AG04449 (cell line): ENCODE results near the gene UBQLN4.

Source experiments
- CTCF ChIA-PET: fragments of 350-600 bp; formaldehyde crosslinking; extraction: SDS; loops from one replicate; lab custom pipeline; 2021; ENCODE audit warnings: antibody characterized with exemption; lab: Yijun Ruan, JAX
- POLR2A ChIA-PET: fragments of 400-600, 350-600 bp; formaldehyde crosslinking; extraction: SDS; loops from one replicate; lab custom pipeline; 2020; ENCODE audit warnings: antibody characterized with exemption, inconsistent platforms; lab: Yijun Ruan, JAX
- DNase-seq: peaks from one replicate; pipeline ENCODE4 v3.0.0-alpha.2; 2010; ENCODE audit warnings: low read depth, low spot score
- H3K4me3 ChIP-seq: 2 replicates; pipeline ENCODE4 v1.5.1; 2011; ENCODE audit warnings: low read depth, mild to moderate bottlenecking, control low read depth, low read length
- TF ChIP-seq, protein P1 (sequence below): IDR thresholded peaks from one replicate; pipeline ENCODE4 v1.5.1; 2011; ENCODE audit warnings: mild to moderate bottlenecking, moderate library complexity, low read length, control low read depth, inconsistent platforms; ENCODE audit not compliant: insufficient read depth; ENCODE audit errors: missing control alignments

UBQLN4 gene

DNA sequence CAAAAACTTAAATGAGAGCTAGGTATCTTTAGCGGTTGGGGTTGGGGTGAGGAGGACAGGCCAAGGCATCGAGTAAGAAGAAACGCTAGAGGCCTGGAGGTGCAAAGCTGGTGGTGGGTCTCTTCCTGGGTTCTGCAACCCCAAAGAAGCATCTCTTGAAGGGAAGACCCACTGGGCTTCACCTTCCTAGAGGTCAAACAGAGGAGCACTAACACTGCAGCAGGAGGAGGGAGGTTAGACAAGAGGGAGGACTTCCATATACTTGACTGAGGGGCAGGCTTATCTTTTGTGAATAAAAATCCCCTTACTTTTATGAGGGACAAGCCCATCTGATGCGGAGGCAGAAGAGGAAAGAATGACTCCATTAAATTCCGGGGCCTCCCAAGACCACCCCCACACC lies 26.2 kb upstream of the UBQLN4 start:
- peak overlapping the region; percentile 80 for H3K4me3 ChIP-seq
- POLR2A ChIA-PET, result interaction anchor here (0.6 kb wide), 1 partner anchor 17 kb away, joined by 3 read pairs; no protein-coding TSS in a partner anchor
- DNase-seq, result no peak
- TF ChIP-seq, protein P1, sequence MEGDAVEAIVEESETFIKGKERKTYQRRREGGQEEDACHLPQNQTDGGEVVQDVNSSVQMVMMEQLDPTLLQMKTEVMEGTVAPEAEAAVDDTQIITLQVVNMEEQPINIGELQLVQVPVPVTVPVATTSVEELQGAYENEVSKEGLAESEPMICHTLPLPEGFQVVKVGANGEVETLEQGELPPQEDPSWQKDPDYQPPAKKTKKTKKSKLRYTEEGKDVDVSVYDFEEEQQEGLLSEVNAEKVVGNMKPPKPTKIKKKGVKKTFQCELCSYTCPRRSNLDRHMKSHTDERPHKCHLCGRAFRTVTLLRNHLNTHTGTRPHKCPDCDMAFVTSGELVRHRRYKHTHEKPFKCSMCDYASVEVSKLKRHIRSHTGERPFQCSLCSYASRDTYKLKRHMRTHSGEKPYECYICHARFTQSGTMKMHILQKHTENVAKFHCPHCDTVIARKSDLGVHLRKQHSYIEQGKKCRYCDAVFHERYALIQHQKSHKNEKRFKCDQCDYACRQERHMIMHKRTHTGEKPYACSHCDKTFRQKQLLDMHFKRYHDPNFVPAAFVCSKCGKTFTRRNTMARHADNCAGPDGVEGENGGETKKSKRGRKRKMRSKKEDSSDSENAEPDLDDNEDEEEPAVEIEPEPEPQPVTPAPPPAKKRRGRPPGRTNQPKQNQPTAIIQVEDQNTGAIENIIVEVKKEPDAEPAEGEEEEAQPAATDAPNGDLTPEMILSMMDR, result no peak
- CTCF ChIA-PET, result interaction anchor here (0.9 to 3.4 kb wide), 3 partner anchors 13 to 49 kb away, joined by 3 to 17 read pairs (median 6); no protein-coding TSS in a partner anchor

DNA sequence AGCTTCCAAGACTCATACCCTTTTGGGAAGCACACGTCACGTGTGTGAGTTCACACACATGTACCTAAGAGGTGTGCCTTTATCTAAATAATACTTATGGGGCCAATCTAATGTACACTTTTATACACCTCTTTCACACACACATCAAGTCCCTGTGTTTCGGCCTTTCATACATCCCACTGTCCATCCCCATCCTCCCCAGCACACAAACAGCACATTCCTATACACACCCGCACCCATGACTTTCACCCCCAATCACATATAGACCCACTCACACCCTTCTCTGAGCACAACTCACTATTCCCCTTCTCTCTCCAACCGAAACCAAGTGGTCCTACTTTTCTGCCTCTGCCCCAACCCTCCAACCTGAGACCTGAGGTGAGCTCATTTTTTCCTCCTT lies 25.1 kb upstream of the UBQLN4 start:
- H3K4me3 ChIP-seq, result peak overlapping the region; percentile 20; the same call in 1 of the 2 replicates
- DNase-seq, result no peak
- TF ChIP-seq, protein P1, result no peak
- ChIA-PET POLR2A (no interaction called here), CTCF (interaction anchor here (0.9 to 3.4 kb wide), 6 partner anchors 11 to 50 kb away, joined by 3 to 17 read pairs (median 4); no protein-coding TSS in a partner anchor)

GRCh38 chr1:156077430-156077760 lies 23.8 kb upstream of the UBQLN4 start:
- no peak overlapping the region for H3K4me3 ChIP-seq
- CTCF ChIA-PET, result interaction anchor here (3.4 kb wide), 1 partner anchor 10 kb away, joined by 17 read pairs; no protein-coding TSS in a partner anchor
- POLR2A ChIA-PET, result no interaction called here
- DNase-seq, result no peak
- TF ChIP-seq, protein P1, result no peak

- ChIA-PET POLR2A (no interaction called here), CTCF (interaction anchor here (2.9 to 4.3 kb wide), 2 partner anchors 10 to 20 kb away, joined by 20 to 24 read pairs; no protein-coding TSS in a partner anchor)
- TF ChIP-seq, protein P1, result no peak
- H3K4me3 ChIP-seq, result no peak overlapping the region
- DNase-seq, result no peak
These were observed 23.2 kb upstream of the UBQLN4 start for GRCh38 chr1:156076609-156077429.

DNA sequence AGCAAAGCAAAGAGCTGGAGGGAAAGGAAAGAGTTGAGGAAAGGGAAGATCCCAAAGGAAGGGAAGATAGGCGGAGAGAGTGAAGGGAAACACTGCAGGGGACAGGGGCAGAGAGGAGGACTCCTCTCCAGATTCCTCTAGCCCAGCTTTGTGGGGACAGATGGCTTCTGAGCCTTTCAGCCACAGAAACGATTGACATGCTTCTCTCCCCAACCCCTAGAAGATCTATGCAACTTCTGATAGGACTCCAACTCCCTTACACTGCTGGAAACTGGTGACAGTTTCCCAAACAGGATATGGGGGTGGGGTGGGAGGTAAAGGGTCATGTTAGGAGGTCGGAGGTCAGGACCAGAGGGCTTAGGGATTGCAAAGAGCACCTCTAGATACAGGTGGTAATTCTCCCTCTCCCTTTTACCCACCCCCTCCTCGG lies 22.2 kb upstream of the UBQLN4 start:
- H3K4me3 ChIP-seq, result no peak overlapping the region
- TF ChIP-seq, protein P1, result no peak
- ChIA-PET POLR2A (no interaction called here), CTCF (interaction anchor here (1.8 to 4.3 kb wide), 3 partner anchors 9 to 21 kb away, joined by 11 to 24 read pairs (median 20); no protein-coding TSS in a partner anchor)
- no peak for DNase-seq

DNA sequence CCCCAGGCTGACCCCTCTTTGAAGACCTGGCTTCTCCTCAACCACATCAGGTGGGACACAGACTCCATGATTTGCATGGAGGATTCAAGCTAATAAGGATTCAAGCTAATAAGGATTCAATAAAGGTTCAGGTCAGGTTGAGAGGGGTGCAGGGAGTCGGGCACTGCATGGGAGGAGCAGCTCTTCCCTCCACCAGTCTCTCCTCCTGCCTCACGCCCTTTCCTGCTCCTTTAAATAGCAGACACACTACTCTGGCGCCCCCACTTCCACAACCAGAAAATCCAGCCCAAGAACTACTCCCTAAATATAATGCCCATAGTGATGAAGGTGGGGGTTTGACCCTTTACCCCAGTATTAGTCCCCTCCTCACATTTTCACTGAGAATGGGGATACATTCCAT lies 21.6 kb upstream of the UBQLN4 start:
- ChIA-PET CTCF (interaction anchor here (0.8 to 4.3 kb wide), 6 partner anchors 9 to 137 kb away, joined by 4 to 24 read pairs (median 8); partner anchors contain the start of gene LAMTOR2), POLR2A (no interaction called here)
- DNase-seq, result no peak
- TF ChIP-seq, protein P1, result no peak
- no peak overlapping the region for H3K4me3 ChIP-seq
